ENCODE results near the gene COL27A1. TPM values are rescaled to one million over a fixed set of nuclear protein-coding genes. Genes with fewer than 3 reads are reported as not detected.

The COL27A1 gene
- total and polyA plus RNA-seq, 2 experiments from 2014 or later: 44.6 to 47.0 TPM

DNA sequence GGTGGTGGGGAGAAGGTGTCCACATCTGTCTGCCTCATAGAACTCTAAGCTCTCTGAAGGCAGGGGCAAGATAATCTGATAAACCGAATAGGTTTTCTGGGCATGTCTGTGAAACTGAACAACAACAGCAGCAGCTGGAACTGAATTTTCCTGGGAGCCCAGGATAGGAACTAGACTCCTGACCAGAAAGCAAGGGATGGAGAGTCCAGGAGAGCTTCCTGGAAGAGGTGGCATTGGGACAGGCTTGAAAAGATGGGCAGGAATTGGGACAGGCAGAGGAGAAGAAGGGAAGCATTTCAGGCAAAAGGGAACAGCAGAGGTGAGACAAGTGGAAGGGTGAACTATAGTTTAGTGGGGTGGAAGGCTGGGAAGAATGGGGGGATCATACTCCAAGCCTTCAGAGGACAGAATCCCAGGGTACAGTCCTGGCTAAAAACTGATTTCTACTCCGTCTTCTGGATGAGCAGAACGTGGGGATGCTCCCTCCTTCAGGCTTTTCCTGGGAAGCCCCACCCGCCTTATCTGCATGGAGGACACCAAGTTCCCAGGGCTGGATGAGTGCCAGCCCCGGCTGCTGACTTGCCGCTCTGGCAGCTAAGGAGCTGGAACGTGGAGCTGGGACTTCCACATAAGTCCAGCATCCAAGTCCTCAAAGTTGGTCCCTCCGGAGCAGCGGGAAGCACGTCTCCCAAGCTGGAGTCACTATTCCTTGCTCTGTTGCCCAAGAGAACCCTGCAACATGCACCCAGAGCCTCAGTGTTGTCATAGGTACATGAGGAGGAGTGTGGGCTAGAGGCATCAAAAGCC, 42.4 kb upstream of the COL27A1 start:
- DNase-seq (ENCODE audit: low spot score): peak; percentile 78
- Histone ChIP-seq H3K4me2 (no peak overlapping the region), H4K20me1 (ENCODE audit: insufficient read depth, poor library complexity, severe bottlenecking) (no peaks in the 10 kb centered on the region), H3K79me2 (no peaks in the 10 kb centered on the region), H3K4me1 (ENCODE audit: insufficient read depth) (peaks cover 5% of the 10 kb centered on the region), H3K9me3 (ENCODE audit: low read depth) (no peaks in the 10 kb centered on the region), H3K4me3 (no peak overlapping the region), H3K36me3 (replicated peaks; ENCODE audit: insufficient read depth, low read depth) (no peaks in the 10 kb centered on the region), H3K9me2 (replicated peaks; ENCODE audit: insufficient read depth) (no peaks in the 10 kb centered on the region), H3K27me3 (no peaks in the 10 kb centered on the region), H3K27ac (no peak overlapping the region), H2AFZ (no peak overlapping the region)
- TF ChIP-seq, protein P1, sequence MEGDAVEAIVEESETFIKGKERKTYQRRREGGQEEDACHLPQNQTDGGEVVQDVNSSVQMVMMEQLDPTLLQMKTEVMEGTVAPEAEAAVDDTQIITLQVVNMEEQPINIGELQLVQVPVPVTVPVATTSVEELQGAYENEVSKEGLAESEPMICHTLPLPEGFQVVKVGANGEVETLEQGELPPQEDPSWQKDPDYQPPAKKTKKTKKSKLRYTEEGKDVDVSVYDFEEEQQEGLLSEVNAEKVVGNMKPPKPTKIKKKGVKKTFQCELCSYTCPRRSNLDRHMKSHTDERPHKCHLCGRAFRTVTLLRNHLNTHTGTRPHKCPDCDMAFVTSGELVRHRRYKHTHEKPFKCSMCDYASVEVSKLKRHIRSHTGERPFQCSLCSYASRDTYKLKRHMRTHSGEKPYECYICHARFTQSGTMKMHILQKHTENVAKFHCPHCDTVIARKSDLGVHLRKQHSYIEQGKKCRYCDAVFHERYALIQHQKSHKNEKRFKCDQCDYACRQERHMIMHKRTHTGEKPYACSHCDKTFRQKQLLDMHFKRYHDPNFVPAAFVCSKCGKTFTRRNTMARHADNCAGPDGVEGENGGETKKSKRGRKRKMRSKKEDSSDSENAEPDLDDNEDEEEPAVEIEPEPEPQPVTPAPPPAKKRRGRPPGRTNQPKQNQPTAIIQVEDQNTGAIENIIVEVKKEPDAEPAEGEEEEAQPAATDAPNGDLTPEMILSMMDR (IDR thresholded peaks at IDR 0.05; ENCODE audit: poor library complexity): no peak
- no peak for TF ChIP-seq EZH2phosphoT487 (IDR thresholded peaks at IDR 0.05; ENCODE audit: low read depth, severe bottlenecking, unreplicated experiment)
- no peak for TF ChIP-seq EZH2 (IDR thresholded peaks at IDR 0.05; ENCODE audit: borderline replicate concordance)
- 55% methylated on average over 10 of the region's 10 CpGs for WGBS (ENCODE audit: low lambda C conversion rate, missing lambda C conversion rate)

DNA sequence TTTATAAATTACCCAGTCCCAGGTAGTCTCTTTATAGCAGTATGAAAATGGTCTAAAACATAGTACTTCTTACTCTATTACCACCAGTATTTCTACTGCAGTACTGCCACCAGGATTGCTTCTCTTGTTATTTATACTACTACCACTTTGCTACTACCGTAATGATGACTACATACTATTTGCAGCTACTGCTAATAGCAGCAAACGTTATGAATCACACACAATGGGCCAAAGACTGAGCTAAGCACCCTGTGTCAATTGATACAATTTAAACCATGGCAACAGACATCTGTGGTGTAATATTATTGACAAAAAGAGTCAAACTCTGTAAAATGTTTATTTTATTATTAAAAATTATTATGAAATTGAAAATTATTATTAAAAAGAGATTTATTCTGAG, 41.0 kb upstream of the COL27A1 start:
- H4K20me1 ChIP-seq (ENCODE audit: insufficient read depth, poor library complexity, severe bottlenecking): no peaks in the 10 kb centered on the region
- no peak overlapping the region for H3K27ac ChIP-seq
- H3K79me2 ChIP-seq: no peaks in the 10 kb centered on the region
- H2AFZ ChIP-seq: no peak overlapping the region
- TF ChIP-seq, protein P1 (IDR thresholded peaks at IDR 0.05; ENCODE audit: poor library complexity): no peak
- TF ChIP-seq EZH2phosphoT487 (IDR thresholded peaks at IDR 0.05; ENCODE audit: low read depth, severe bottlenecking, unreplicated experiment) (no peak), EZH2 (IDR thresholded peaks at IDR 0.05; ENCODE audit: borderline replicate concordance) (no peak)
- no peaks in the 10 kb centered on the region for H3K9me3 ChIP-seq (ENCODE audit: low read depth)
- H3K27me3 ChIP-seq: no peaks in the 10 kb centered on the region
- WGBS (ENCODE audit: low lambda C conversion rate, missing lambda C conversion rate): 57% methylated on average over 2 of the region's 2 CpGs
- no peak for DNase-seq (ENCODE audit: low spot score)
- H3K9me2 ChIP-seq (replicated peaks; ENCODE audit: insufficient read depth): no peaks in the 10 kb centered on the region
- no peak overlapping the region for H3K4me2 ChIP-seq
- peaks cover 16% of the 10 kb centered on the region for H3K4me1 ChIP-seq (ENCODE audit: insufficient read depth)
- no peak overlapping the region for H3K4me3 ChIP-seq
- no peaks in the 10 kb centered on the region for H3K36me3 ChIP-seq (replicated peaks; ENCODE audit: insufficient read depth, low read depth)

DNA sequence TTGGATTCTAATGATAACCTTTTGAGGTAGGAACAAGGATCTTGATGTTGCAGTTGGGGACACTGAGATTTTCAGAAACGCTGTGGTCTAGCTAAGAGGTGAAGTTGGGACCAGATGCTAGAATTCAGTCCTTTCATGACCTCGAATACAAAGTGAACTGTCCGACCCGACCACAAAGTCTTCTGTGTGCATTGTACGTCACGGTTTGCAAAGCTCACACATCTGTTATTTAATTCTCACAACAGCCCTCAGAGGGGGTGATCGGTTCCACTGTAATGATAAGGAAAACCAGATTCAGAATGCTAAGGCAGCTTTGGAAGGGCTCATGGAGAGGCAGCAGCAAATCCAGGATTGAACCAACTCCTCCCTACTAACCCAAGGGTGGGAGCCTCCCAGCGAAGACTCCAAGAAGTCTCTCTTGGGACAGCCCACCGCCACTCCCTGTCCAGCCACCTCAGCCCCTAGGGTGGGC, 39.6 kb upstream of the COL27A1 start:
- Histone ChIP-seq H3K9me3 (ENCODE audit: low read depth) (no peaks in the 10 kb centered on the region), H4K20me1 (ENCODE audit: insufficient read depth, poor library complexity, severe bottlenecking) (no peaks in the 10 kb centered on the region), H3K4me3 (no peak overlapping the region), H3K27ac (no peak overlapping the region), H3K79me2 (no peaks in the 10 kb centered on the region), H2AFZ (no peak overlapping the region), H3K4me1 (ENCODE audit: insufficient read depth) (peaks cover 27% of the 10 kb centered on the region), H3K27me3 (no peaks in the 10 kb centered on the region), H3K36me3 (replicated peaks; ENCODE audit: insufficient read depth, low read depth) (no peaks in the 10 kb centered on the region), H3K4me2 (no peak overlapping the region), H3K9me2 (replicated peaks; ENCODE audit: insufficient read depth) (no peaks in the 10 kb centered on the region)
- TF ChIP-seq, protein P1 (IDR thresholded peaks at IDR 0.05; ENCODE audit: poor library complexity): no peak
- TF ChIP-seq EZH2phosphoT487 (IDR thresholded peaks at IDR 0.05; ENCODE audit: low read depth, severe bottlenecking, unreplicated experiment) (no peak), EZH2 (IDR thresholded peaks at IDR 0.05; ENCODE audit: borderline replicate concordance) (no peak)
- WGBS (ENCODE audit: low lambda C conversion rate, missing lambda C conversion rate): 64% methylated on average over 9 of the region's 9 CpGs
- DNase-seq (ENCODE audit: low spot score): no peak
